Esophagus muscularis mucosa (tissue), 4 donors: ENCODE data around the gene GRM5.

Experiments
- EP300 ChIP-seq: sonication (generic); formaldehyde crosslinking; IDR thresholded peaks from one replicate; pipeline ENCODE4 v1.6.1; 2017; ENCODE audit warnings: antibody characterized with exemption
- POLR2A ChIP-seq: fragments of 450-650 bp; IDR thresholded peaks from one replicate; pipeline ENCODE4 v1.6.1; 2017; ENCODE audit warnings: antibody characterized with exemption, moderate library complexity, mild to moderate bottlenecking, low read depth
- POLR2AphosphoS5 ChIP-seq, 2 donors: sonication (generic); formaldehyde crosslinking; IDR thresholded peaks; one replicate each; pipeline ENCODE4 v1.6.1; 2017; ENCODE audit warnings: antibody characterized with exemption in 2 of 2
- TF ChIP-seq, protein P1 (sequence below), 3 experiments: fragments of 200-600 bp in 2 of 3; fragments of 450-650 bp in 1 of 3; sonication (generic) in 2 of 3; IDR thresholded peaks; one replicate each; pipeline ENCODE4 v1.5.1; 2017 to 2019; ENCODE audit warnings: antibody characterized with exemption in 3 of 3, mild to moderate bottlenecking in 2 of 3, moderate library complexity in 1 of 3

DNA sequence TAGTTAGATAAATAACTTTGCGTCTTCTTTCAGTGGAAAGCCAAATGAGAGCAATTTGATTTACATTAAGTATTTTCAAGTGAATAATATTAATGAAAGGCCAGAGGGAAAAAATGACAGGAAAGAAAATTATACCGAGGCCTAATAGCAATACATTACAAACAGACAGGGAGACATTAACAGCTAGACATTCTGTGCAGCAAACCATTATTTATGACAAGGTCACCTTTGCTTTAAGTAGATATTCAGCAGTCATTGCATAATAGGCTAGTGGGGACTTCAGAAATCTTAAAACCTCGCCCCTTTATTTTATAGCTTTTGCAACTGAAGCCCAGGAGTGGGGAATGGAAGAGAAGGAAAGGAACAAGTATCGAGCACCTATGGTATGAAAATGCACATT lies 321.6 kb downstream of the GRM5 start:
- TF ChIP-seq, protein P1, sequence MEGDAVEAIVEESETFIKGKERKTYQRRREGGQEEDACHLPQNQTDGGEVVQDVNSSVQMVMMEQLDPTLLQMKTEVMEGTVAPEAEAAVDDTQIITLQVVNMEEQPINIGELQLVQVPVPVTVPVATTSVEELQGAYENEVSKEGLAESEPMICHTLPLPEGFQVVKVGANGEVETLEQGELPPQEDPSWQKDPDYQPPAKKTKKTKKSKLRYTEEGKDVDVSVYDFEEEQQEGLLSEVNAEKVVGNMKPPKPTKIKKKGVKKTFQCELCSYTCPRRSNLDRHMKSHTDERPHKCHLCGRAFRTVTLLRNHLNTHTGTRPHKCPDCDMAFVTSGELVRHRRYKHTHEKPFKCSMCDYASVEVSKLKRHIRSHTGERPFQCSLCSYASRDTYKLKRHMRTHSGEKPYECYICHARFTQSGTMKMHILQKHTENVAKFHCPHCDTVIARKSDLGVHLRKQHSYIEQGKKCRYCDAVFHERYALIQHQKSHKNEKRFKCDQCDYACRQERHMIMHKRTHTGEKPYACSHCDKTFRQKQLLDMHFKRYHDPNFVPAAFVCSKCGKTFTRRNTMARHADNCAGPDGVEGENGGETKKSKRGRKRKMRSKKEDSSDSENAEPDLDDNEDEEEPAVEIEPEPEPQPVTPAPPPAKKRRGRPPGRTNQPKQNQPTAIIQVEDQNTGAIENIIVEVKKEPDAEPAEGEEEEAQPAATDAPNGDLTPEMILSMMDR (IDR thresholded peaks at IDR 0.05) = no peak
- TF ChIP-seq POLR2A = no peak
- TF ChIP-seq POLR2AphosphoS5 (IDR thresholded peaks at IDR 0.05) = no peak
- no peak for TF ChIP-seq EP300
